Hematopoietic multipotent progenitor cell treated with erythropoietin and hydrocortisone succinate and interleukin-3 and kit ligand, for 8 days (in vitro differentiated cells): ENCODE data around the gene AATF.

Experiments
- DNase-seq: peaks from one replicate; pipeline ENCODE4 v3.0.0-alpha.2; 2015

The AATF gene

GRCh38 chr17:36948717-36949460 lies at the start of gene AATF:
Gene AATF, plus strand, starts transcription at chr17:36948954. Its CDS starts 172 bp downstream, at chr17:36949126.
- DNase-seq: peak; percentile 96

GRCh38 chr17:36899250-36900159 lies 49.2 kb upstream of the AATF start:
- DNase-seq: no peak

GRCh38 chr17:36900160-36900512 lies 48.6 kb upstream of the AATF start:
- no peak for DNase-seq

GRCh38 chr17:36901506-36901905 lies 47.2 kb upstream of the AATF start:
- no peak for DNase-seq

- no peak for DNase-seq
These were observed 41.3 kb upstream of the AATF start for GRCh38 chr17:36907407-36907806.

GRCh38 chr17:36910513-36910912 lies 38.2 kb upstream of the AATF start:
- no peak for DNase-seq

GRCh38 chr17:36911001-36911400 lies 37.8 kb upstream of the AATF start:
- no peak for DNase-seq

GRCh38 chr17:36913132-36913531 lies 35.6 kb upstream of the AATF start:
- no peak for DNase-seq

GRCh38 chr17:36918211-36918691 lies 30.5 kb upstream of the AATF start:
- DNase-seq: no peak

GRCh38 chr17:36919407-36919968 lies 29.3 kb upstream of the AATF start:
- DNase-seq: no peak

GRCh38 chr17:36920032-36921005 lies 28.4 kb upstream of the AATF start:
- DNase-seq: no peak

- DNase-seq: no peak
These were observed 27.5 kb upstream of the AATF start for GRCh38 chr17:36921095-36921851.

GRCh38 chr17:36922175-36922574 lies 26.6 kb upstream of the AATF start:
- DNase-seq: no peak

GRCh38 chr17:36923814-36924221 lies 24.9 kb upstream of the AATF start:
- no peak for DNase-seq

GRCh38 chr17:36926226-36926625 lies 22.5 kb upstream of the AATF start:
- DNase-seq: no peak

GRCh38 chr17:36926701-36927100 lies 22.1 kb upstream of the AATF start:
- DNase-seq: no peak

GRCh38 chr17:36928471-36929345 lies 20.0 kb upstream of the AATF start:
- DNase-seq: no peak

- DNase-seq: no peak
These were observed 18.7 kb upstream of the AATF start for GRCh38 chr17:36929851-36930582.

GRCh38 chr17:36930583-36930900 lies 18.2 kb upstream of the AATF start:
- DNase-seq: no peak

GRCh38 chr17:36931096-36931696 lies 17.6 kb upstream of the AATF start:
- no peak for DNase-seq
